Upper lobe of left lung (tissue), 6 donors: ENCODE measurements around the gene EIF4EBP3. TPM values are rescaled to one million over a fixed set of nuclear protein-coding genes. Genes with fewer than 3 reads are reported as not detected.

Experiments
- ATAC-seq, 2 donors: fragments of 200-7000 bp; cut with Tn5 transposase; one replicate each; pipeline ENCODE4 v1.9.1; 2022; ENCODE audit warnings: mild to moderate bottlenecking in 2 of 2, moderate library complexity in 2 of 2; ENCODE audit not compliant: low FRiP score in 2 of 2
- DNase-seq, 2 donors: peaks; one replicate each; pipeline ENCODE4 v3.0.0-alpha.2; 2019 to 2020
- H3K27ac ChIP-seq, 4 donors: fragments of 200-600 bp; sonication (generic); one replicate each; pipeline ENCODE4 v1.5.1; 2016 to 2019
- H3K27me3 ChIP-seq, 4 donors: fragments of 200-600 bp; sonication (generic); one replicate each; pipeline ENCODE4 v1.5.1; 2017 to 2019
- H3K36me3 ChIP-seq, 4 donors: fragments of 200-600 bp; sonication (generic); one replicate each; pipeline ENCODE4 v1.5.1; 2016 to 2019
- H3K4me1 ChIP-seq, 4 donors: fragments of 200-600 bp; sonication (generic); one replicate each; pipeline ENCODE4 v1.5.1; 2018 to 2019
- H3K4me3 ChIP-seq, 4 donors: fragments of 200-600 bp; sonication (generic); one replicate each; pipeline ENCODE4 v1.5.1; 2017 to 2019; ENCODE audit warnings: mild to moderate bottlenecking in 2 of 4, moderate library complexity in 1 of 4
- H3K9me3 ChIP-seq, 4 donors: fragments of 200-600 bp; sonication (generic); one replicate each; pipeline ENCODE4 v1.5.1; 2018 to 2019
- CTCF ChIP-seq, 6 experiments: fragments of 450-650 bp in 4 of 6; fragments of 200-600 bp in 2 of 6; sonication (generic) in 2 of 6; IDR thresholded peaks; one replicate each; pipeline ENCODE4 v1.5.1; 2016 to 2019; ENCODE audit warnings: antibody characterized with exemption in 6 of 6
- EP300 ChIP-seq, 4 donors: sonication (generic); formaldehyde crosslinking; IDR thresholded peaks; one replicate each; pipeline ENCODE4 v1.5.1; 2017; ENCODE audit warnings: antibody characterized with exemption in 4 of 4, control low read depth in 2 of 4
- POLR2A ChIP-seq, 4 donors: fragments of 450-650 bp; IDR thresholded peaks; one replicate each; pipeline ENCODE4 v1.5.1; 2016 to 2017; ENCODE audit warnings: antibody characterized with exemption in 4 of 4, mild to moderate bottlenecking in 2 of 4
- POLR2AphosphoS5 ChIP-seq, 2 donors: sonication (generic); formaldehyde crosslinking; IDR thresholded peaks; one replicate each; pipeline ENCODE4 v1.5.1; 2017; ENCODE audit warnings: antibody characterized with exemption in 2 of 2
- WGBS, 2 donors: methylation state at CpG; one replicate each; pipeline ENCODE4 v1.1.5; 2017 to 2018; 5-methylcytosine and 5-hydroxymethylcytosine counted together
- total RNA-seq, 6 donors: library from RNA; depleted of rRNA in 4 of 6; stranded (reverse); fragments of >200 nt in 4 of 6; gene quantifications; one replicate each; pipeline versions ENCODE4 v1.1.0 to v1.2.1, GENCODE V29; 2016 to 2021
- donor health status: DM: no; HTN: no; CAD: no; lungs with moderate emphysema.
- donor health status: DM: no; HTN: yes; CAD: no; lungs with severe emphysema.

EIF4EBP3 gene
- total RNA-seq, 6 donors from 2014 or later = 12.1 to 32.5 (median 21.0) TPM

GRCh38 chr5:140565780-140566095, 18.3 kb downstream of the EIF4EBP3 start:
- H3K4me1 ChIP-seq = peaks cover 55 to 72% (median 68%) of the 10 kb centered on the region in 4 donors

GRCh38 chr5:140566665-140567064, 19.2 kb downstream of the EIF4EBP3 start:
- ATAC-seq = no peak
- H3K27ac ChIP-seq = peak overlapping the region; percentile 94 to 97 (median 94)
- no peaks in the 10 kb centered on the region for H3K9me3 ChIP-seq
- no peak for TF ChIP-seq CTCF (IDR thresholded peaks at IDR 0.05)
- no peak for TF ChIP-seq POLR2AphosphoS5 (IDR thresholded peaks at IDR 0.05)
- no peak for TF ChIP-seq EP300 (IDR thresholded peaks at IDR 0.05)
- no peak for TF ChIP-seq POLR2A (IDR thresholded peaks at IDR 0.05)
- H3K27me3 ChIP-seq = no peaks in the 10 kb centered on the region
- 93% methylated on average over 3 to 5 of the region's 5 CpGs for WGBS, 2 donors
- peaks cover 2 to 38% (median 16%) of the 10 kb centered on the region in 4 donors for H3K36me3 ChIP-seq
- H3K4me1 ChIP-seq = peaks cover 55 to 81% (median 68%) of the 10 kb centered on the region in 4 donors
- H3K4me3 ChIP-seq = no peak overlapping the region
- DNase-seq = no peak

More at GRCh38 chr5:140565780-140566095, 18.3 kb downstream of the EIF4EBP3 start:
- Histone ChIP-seq H3K27me3 (no peaks in the 10 kb centered on the region), H3K9me3 (no peaks in the 10 kb centered on the region), H3K36me3 (peaks cover 2 to 44% (median 17%) of the 10 kb centered on the region in 4 donors), H3K27ac (peak overlapping the region; percentile 94 to 97 (median 94)), H3K4me3 (peak overlapping the region; percentile 71 to 85 (median 74))
- TF ChIP-seq POLR2A (IDR thresholded peaks at IDR 0.05) (peak in 1 of 4 donors; percentile 32), CTCF (IDR thresholded peaks at IDR 0.05) (no peak), EP300 (IDR thresholded peaks at IDR 0.05) (peak in 1 of 4 donors; percentile 65), POLR2AphosphoS5 (IDR thresholded peaks at IDR 0.05) (peak; percentile 34 to 42)
- 78 to 79% methylated on average over 4 of the region's 4 CpGs for WGBS, 2 donors
- ATAC-seq (peak in 1 of 2 donors; percentile 38), DNase-seq (peak in 1 of 2 donors; percentile 89)

GRCh38 chr5:140567136-140567818, 19.8 kb downstream of the EIF4EBP3 start:
- 91 to 99% methylated on average over 11 to 22 of the region's 22 CpGs for WGBS, 2 donors
- Histone ChIP-seq H3K27me3 (no peaks in the 10 kb centered on the region), H3K9me3 (no peaks in the 10 kb centered on the region), H3K36me3 (peaks cover 2 to 32% (median 16%) of the 10 kb centered on the region in 4 donors), H3K4me1 (peaks cover 55 to 81% (median 67%) of the 10 kb centered on the region in 4 donors), H3K27ac (peak overlapping the region in 3 of 4 donors; percentile 37 to 97 (median 85)), H3K4me3 (no peak overlapping the region)
- no peak for TF ChIP-seq POLR2AphosphoS5 (IDR thresholded peaks at IDR 0.05)
- TF ChIP-seq CTCF (IDR thresholded peaks at IDR 0.05) = no peak
- TF ChIP-seq EP300 (IDR thresholded peaks at IDR 0.05) = no peak
- TF ChIP-seq POLR2A (IDR thresholded peaks at IDR 0.05) = no peak
- ATAC-seq = no peak
- DNase-seq = peak in 1 of 2 donors; percentile 78

GRCh38 chr5:140567871-140568270, 20.4 kb downstream of the EIF4EBP3 start:
- 100% methylated on average over 4 to 13 of the region's 13 CpGs for WGBS, 2 donors
- H3K27ac ChIP-seq = peak overlapping the region; percentile 79 to 97 (median 86)

More at GRCh38 chr5:140567871-140568270, 20.4 kb downstream of the EIF4EBP3 start:
- H3K36me3 ChIP-seq = peaks cover 2 to 32% (median 16%) of the 10 kb centered on the region in 4 donors
- TF ChIP-seq EP300 (IDR thresholded peaks at IDR 0.05) = no peak
- TF ChIP-seq POLR2AphosphoS5 (IDR thresholded peaks at IDR 0.05) = no peak
- no peak for TF ChIP-seq CTCF (IDR thresholded peaks at IDR 0.05)
- no peak for TF ChIP-seq POLR2A (IDR thresholded peaks at IDR 0.05)
- ATAC-seq = no peak
- H3K27me3 ChIP-seq = no peaks in the 10 kb centered on the region
- peak in 1 of 2 donors; percentile 39 for DNase-seq
- H3K4me1 ChIP-seq = peaks cover 54 to 76% (median 62%) of the 10 kb centered on the region in 4 donors
- no peak overlapping the region for H3K4me3 ChIP-seq
- no peaks in the 10 kb centered on the region for H3K9me3 ChIP-seq
